PC-3 (cell line): ENCODE measurements around the gene BAAT.

Source experiments
- CTCF ChIP-seq: fragments of 300-600 bp; sonication (generic); conservative IDR thresholded peaks from 2 replicates; pipeline ENCODE4 v1.5.1; 2017; ENCODE audit warnings: antibody characterized with exemption, low read depth, mild to moderate bottlenecking, low read length
- EZH2 ChIP-seq: fragments of 300-600 bp; sonication (generic); IDR thresholded peaks from one replicate; pipeline ENCODE4 v1.6.1; 2017; ENCODE audit warnings: antibody characterized with exemption, mild to moderate bottlenecking, low read length; ENCODE audit not compliant: unreplicated experiment
- EZH2phosphoT487 ChIP-seq: fragments of 300-600 bp; sonication (generic); IDR thresholded peaks from 2 replicates; pipeline ENCODE4 v1.6.1; 2018; ENCODE audit warnings: mild to moderate bottlenecking, antibody characterized with exemption, low read length, borderline replicate concordance

- TF ChIP-seq CTCF, result no peak
- TF ChIP-seq EZH2, result no peak
- TF ChIP-seq EZH2phosphoT487, result no peak
Observed at GRCh38 chr9:101317735-101318134, 67.1 kb downstream of the BAAT start.
